ENCODE measurements around the gene PARD3. TPM values are rescaled to one million over a fixed set of nuclear protein-coding genes. Genes with fewer than 3 reads are reported as not detected.
"Not testable (repeated sequence)": the region's sequence is repeated elsewhere in the genome, so short reads cannot be mapped to it uniquely, and the experiment has no call there.

The PARD3 gene
- total RNA-seq, 1 donor from 2014 or later, result 0.93 TPM

- intact Hi-C loops (cut with micrococcal nuclease), result no loop called here
Observed at GRCh38 chr10:34359435-34359813, 455.7 kb downstream of the PARD3 start.

- intact Hi-C loops (cut with micrococcal nuclease), result no loop called here
Observed at GRCh38 chr10:34358729-34359434, 456.2 kb downstream of the PARD3 start.

GRCh38 chr10:34356463-34356862 lies 458.6 kb downstream of the PARD3 start:
- intact Hi-C loops (cut with micrococcal nuclease), result no loop called here

- intact Hi-C loops (cut with micrococcal nuclease), result not testable (repeated sequence)
Observed at GRCh38 chr10:34353530-34353929, 461.6 kb downstream of the PARD3 start.

GRCh38 chr10:34352599-34353204 lies 462.4 kb downstream of the PARD3 start:
- intact Hi-C loops (cut with micrococcal nuclease), result not testable (repeated sequence)

GRCh38 chr10:34351161-34351560 lies 463.9 kb downstream of the PARD3 start:
- intact Hi-C loops (cut with micrococcal nuclease), result no loop called here

GRCh38 chr10:34348917-34349485 lies 466.1 kb downstream of the PARD3 start:
- intact Hi-C loops (cut with micrococcal nuclease), result no loop called here

GRCh38 chr10:34348021-34348420 lies 467.1 kb downstream of the PARD3 start:
- intact Hi-C loops (cut with micrococcal nuclease), result no loop called here

- intact Hi-C loops (cut with micrococcal nuclease), result no loop called here
Observed at GRCh38 chr10:34347131-34347530, 468.0 kb downstream of the PARD3 start.

GRCh38 chr10:34346516-34347100 lies 468.5 kb downstream of the PARD3 start:
- intact Hi-C loops (cut with micrococcal nuclease), result no loop called here

GRCh38 chr10:34345383-34345782 lies 469.7 kb downstream of the PARD3 start:
- intact Hi-C loops (cut with micrococcal nuclease), result no loop called here

- intact Hi-C loops (cut with micrococcal nuclease), result no loop called here
Observed at GRCh38 chr10:34343764-34344163, 471.3 kb downstream of the PARD3 start.

- intact Hi-C loops (cut with micrococcal nuclease), result no loop called here
Observed at GRCh38 chr10:34341473-34341872, 473.6 kb downstream of the PARD3 start.

- intact Hi-C loops (cut with micrococcal nuclease), result no loop called here
Observed at GRCh38 chr10:34340934-34341333, 474.2 kb downstream of the PARD3 start.

- intact Hi-C loops (cut with micrococcal nuclease), result no loop called here
Observed at GRCh38 chr10:34339816-34340553, 475.1 kb downstream of the PARD3 start.

- intact Hi-C loops (cut with micrococcal nuclease), result no loop called here
Observed at GRCh38 chr10:34337917-34338316, 477.2 kb downstream of the PARD3 start.

GRCh38 chr10:34335960-34336690 lies 479.0 kb downstream of the PARD3 start:
- intact Hi-C loops (cut with micrococcal nuclease), result no loop called here

GRCh38 chr10:34334908-34335307 lies 480.2 kb downstream of the PARD3 start:
- intact Hi-C loops (cut with micrococcal nuclease), result no loop called here

GRCh38 chr10:34333513-34333912 lies 481.6 kb downstream of the PARD3 start:
- intact Hi-C loops (cut with micrococcal nuclease), result no loop called here

- intact Hi-C loops (cut with micrococcal nuclease), result no loop called here
Observed at GRCh38 chr10:34327184-34327583, 487.9 kb downstream of the PARD3 start.

- intact Hi-C loops (cut with micrococcal nuclease), result no loop called here
Observed at GRCh38 chr10:34323192-34323591, 491.9 kb downstream of the PARD3 start.
